H9 (cell line): ENCODE data around the gene KLHDC9. TPM values are rescaled to one million over a fixed set of nuclear protein-coding genes. Genes with fewer than 3 reads are reported as not detected.

Experiments used
- DNase-seq: peaks from one replicate; pipeline ENCODE4 v3.0.0-alpha.2; 2017
- H2AFZ ChIP-seq: one replicate; pipeline ENCODE4 v1.6.1; 2013; ENCODE audit warnings: mild to moderate bottlenecking, low read length, control low read depth, moderate library complexity
- H2AK5ac ChIP-seq: 2 replicates; pipeline ENCODE4 v1.6.1; 2013; ENCODE audit warnings: low read length, control low read depth, mixed read lengths; ENCODE audit not compliant: insufficient read length
- H2BK120ac ChIP-seq: one replicate; pipeline ENCODE4 v1.6.1; 2013; ENCODE audit warnings: low read depth, mild to moderate bottlenecking, low read length, control low read depth, inconsistent platforms; ENCODE audit not compliant: poor library complexity, severe bottlenecking
- H2BK12ac ChIP-seq: 2 replicates; pipeline ENCODE4 v1.6.1; 2013; ENCODE audit warnings: low read length, control low read depth, mixed read lengths, low read depth; ENCODE audit not compliant: insufficient read length
- H2BK15ac ChIP-seq: 2 replicates; pipeline ENCODE4 v1.6.1; 2013; ENCODE audit warnings: low read depth, low read length, control low read depth
- H2BK20ac ChIP-seq: one replicate; pipeline ENCODE4 v1.6.1; 2013; ENCODE audit warnings: low read depth, mild to moderate bottlenecking, low read length, control low read depth, inconsistent platforms; ENCODE audit not compliant: poor library complexity, severe bottlenecking
- H2BK5ac ChIP-seq: 2 replicates; pipeline ENCODE4 v1.6.1; 2013; ENCODE audit warnings: low read length, control low read depth, mixed read lengths; ENCODE audit not compliant: insufficient read length
- H3K14ac ChIP-seq: 2 replicates; pipeline ENCODE4 v1.6.1; 2013; ENCODE audit warnings: low read length, control low read depth; ENCODE audit not compliant: insufficient read depth
- H3K18ac ChIP-seq: 2 replicates; pipeline ENCODE4 v1.6.1; 2013; ENCODE audit warnings: low read depth, mild to moderate bottlenecking, mixed read lengths, low read length, control low read depth; ENCODE audit not compliant: insufficient read length
- H3K23ac ChIP-seq: 2 replicates; pipeline ENCODE4 v1.6.1; 2013; ENCODE audit warnings: low read length, control low read depth, mixed read lengths, low read depth; ENCODE audit not compliant: insufficient read length
- H3K23me2 ChIP-seq: 2 replicates; pipeline ENCODE4 v1.6.1; 2013; ENCODE audit warnings: low read depth, mild to moderate bottlenecking, mixed read lengths, low read length, control low read depth; ENCODE audit not compliant: insufficient read length, poor library complexity, severe bottlenecking
- H3K27ac ChIP-seq: 2 replicates; pipeline ENCODE4 v1.5.1; 2013; ENCODE audit warnings: low read length, control low read depth, mixed read lengths, low read depth; ENCODE audit not compliant: insufficient read length
- H3K27me3 ChIP-seq: 2 replicates; pipeline ENCODE4 v1.6.1; 2013; ENCODE audit warnings: low read length, control low read depth, inconsistent platforms; ENCODE audit not compliant: insufficient read depth
- H3K4ac ChIP-seq: 2 replicates; pipeline ENCODE4 v1.6.1; 2013; ENCODE audit warnings: low read depth, mild to moderate bottlenecking, control low read depth, inconsistent platforms, low read length, moderate library complexity
- H3K4me1 ChIP-seq: 2 replicates; pipeline ENCODE4 v1.6.1; 2013; ENCODE audit warnings: low read length, control low read depth, inconsistent platforms; ENCODE audit not compliant: insufficient read depth
- H3K4me2 ChIP-seq: 2 replicates; pipeline ENCODE4 v1.6.1; 2013; ENCODE audit warnings: low read length, control low read depth, mixed read lengths; ENCODE audit not compliant: insufficient read length, insufficient read depth
- H3K56ac ChIP-seq: 2 replicates; pipeline ENCODE4 v1.6.1; 2013; ENCODE audit warnings: low read depth, mild to moderate bottlenecking, mixed read lengths, low read length, control low read depth; ENCODE audit not compliant: insufficient read length
- H3K79me1 ChIP-seq: 2 replicates; pipeline ENCODE4 v1.6.1; 2013; ENCODE audit warnings: low read depth, mild to moderate bottlenecking, moderate library complexity, low read length, control low read depth, inconsistent platforms; ENCODE audit not compliant: insufficient read depth, poor library complexity, severe bottlenecking
- H3K79me2 ChIP-seq: 2 replicates; pipeline ENCODE4 v1.6.1; 2013; ENCODE audit warnings: low read length, control low read depth, inconsistent platforms; ENCODE audit not compliant: insufficient read depth
- H3K9ac ChIP-seq: 2 replicates; pipeline ENCODE4 v1.6.1; 2013; ENCODE audit warnings: low read length, control low read depth, mixed read lengths; ENCODE audit not compliant: insufficient read length; ENCODE audit errors: extremely low read depth
- H3K9me3 ChIP-seq: one replicate; pipeline ENCODE4 v1.6.1; 2013; ENCODE audit warnings: low read depth, low read length, inconsistent platforms; ENCODE audit not compliant: control insufficient read depth
- H3T11ph ChIP-seq: one replicate; pipeline ENCODE4 v1.6.1; 2013; ENCODE audit warnings: mild to moderate bottlenecking, low read length, control low read depth, inconsistent platforms
- H4K20me1 ChIP-seq: one replicate; pipeline ENCODE4 v1.6.1; 2013; ENCODE audit not compliant: control insufficient read depth, insufficient read length, insufficient read depth
- H4K5ac ChIP-seq: 2 replicates; pipeline ENCODE4 v1.6.1; 2013; ENCODE audit warnings: low read depth, mild to moderate bottlenecking, mixed read lengths, low read length, control low read depth; ENCODE audit not compliant: insufficient read length
- H4K8ac ChIP-seq: replicated peaks from 2 replicates; pipeline ENCODE4 v1.6.1; 2013; ENCODE audit warnings: low read length, control low read depth, mixed read lengths, low read depth; ENCODE audit not compliant: insufficient read length
- H4K91ac ChIP-seq: 2 replicates; pipeline ENCODE4 v1.6.1; 2013; ENCODE audit warnings: low read depth, mild to moderate bottlenecking, moderate library complexity, mixed read lengths, low read length, control low read depth; ENCODE audit not compliant: insufficient read length
- H3K27ac Mint-ChIP-seq, 3 experiments: 2 replicates in 2 of 3; 3 replicates in 1 of 3; pipeline ENCODE4 v1.8.0; 2020 to 2021; ENCODE audit warnings: mixed read lengths in 3 of 3, mild to moderate bottlenecking in 1 of 3, moderate library complexity in 1 of 3
- H3K27me3 Mint-ChIP-seq: 2 replicates; pipeline ENCODE4 v1.8.0; 2021; ENCODE audit warnings: low read depth, mild to moderate bottlenecking, moderate library complexity, mixed read lengths
- H3K36me3 Mint-ChIP-seq, 3 experiments: 2 replicates in 2 of 3; 3 replicates in 1 of 3; pipeline ENCODE4 v1.8.0; 2020 to 2021; ENCODE audit warnings: low read depth in 3 of 3, mixed read lengths in 3 of 3; ENCODE audit not compliant: insufficient read depth in 1 of 3
- H3K4me1 Mint-ChIP-seq, 2 experiments: 2 replicates each; pipeline ENCODE4 v1.8.0; 2020; ENCODE audit warnings: mixed read lengths in 2 of 2
- H3K4me3 Mint-ChIP-seq, 2 experiments: 2 replicates in 1 of 2; 3 replicates in 1 of 2; pipeline ENCODE4 v1.8.0; 2020 to 2021; ENCODE audit warnings: mild to moderate bottlenecking in 2 of 2, mixed read lengths in 2 of 2, moderate library complexity in 1 of 2
- H3K9me3 Mint-ChIP-seq, 2 experiments: 2 replicates in 1 of 2; 3 replicates in 1 of 2; pipeline ENCODE4 v1.8.0; 2020; ENCODE audit warnings: mild to moderate bottlenecking in 2 of 2, mixed read lengths in 2 of 2, moderate library complexity in 1 of 2
- WGBS: extraction: QIAGEN DNeasy Blood & Tissue Kit; methylation state at CpG from one replicate; pipeline ENCODE4 v1.1.7; 2013; ENCODE audit warnings: missing lambda C conversion rate, low lambda C conversion rate, mixed read lengths; ENCODE audit not compliant: insufficient read length; ENCODE audit errors: extremely low coverage; 5-methylcytosine and 5-hydroxymethylcytosine counted together
- total RNA-seq: library from RNA; stranded (reverse); gene quantifications from 2 replicates; pipeline ENCODE4 v1.2.1, GENCODE V29; 2021
- TF ChIP-seq, protein P1 (sequence below): fragments of 200-600 bp; sonication (generic); conservative IDR thresholded peaks from 3 replicates; pipeline ENCODE4 v1.8.0; 2021; ENCODE audit warnings: antibody characterized with exemption, mild to moderate bottlenecking

Gene KLHDC9
- total RNA-seq, 1 experiment from 2014 or later: 6.6 TPM

DNA sequence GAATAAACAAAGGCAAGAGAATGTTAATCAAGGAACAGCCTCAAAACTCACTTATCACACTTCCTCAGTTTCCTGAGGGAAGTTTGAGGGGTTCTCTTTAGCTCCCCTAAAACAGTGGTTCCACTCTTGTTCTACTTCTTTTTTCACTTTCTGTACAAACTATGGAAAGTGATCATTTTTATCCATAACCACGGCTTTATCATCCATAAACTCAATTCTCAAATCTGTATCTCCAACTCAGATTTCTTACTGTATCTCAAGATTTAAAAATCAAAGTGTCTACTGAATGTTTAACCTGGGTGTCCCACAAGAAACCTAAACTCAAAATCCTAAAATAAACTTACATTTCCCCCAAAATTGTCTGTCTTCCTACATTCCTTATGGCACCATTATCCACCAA lies 15.8 kb downstream of the KLHDC9 start:
- H3K36me3 Mint-ChIP-seq: peaks cover 0 to 5% (median 2%) of the 10 kb centered on the region in 3 experiments; a peak in 5 of 7 replicates

More for the DNA sequence above, 15.8 kb downstream of the KLHDC9 start:
- no CpG with 5 or more reads among the region's 1 CpG for WGBS
- H3K27ac ChIP-seq: no peak overlapping the region
- H3K4me1 ChIP-seq: peaks cover 3% of the 10 kb centered on the region; the same call in 1 of the 2 replicates
- peaks cover 10% of the 10 kb centered on the region; the same call in 1 of the 2 replicates for H3K79me2 ChIP-seq
- no peak overlapping the region; a peak in 1 of 5 replicates for H3K4me3 Mint-ChIP-seq
- H3K9me3 ChIP-seq: no peaks in the 10 kb centered on the region
- no peak overlapping the region for H3K9ac ChIP-seq
- no peak overlapping the region for H2AFZ ChIP-seq
- H4K5ac ChIP-seq: no peak overlapping the region
- no peak overlapping the region for H4K91ac ChIP-seq
- peaks cover 8% of the 10 kb centered on the region for H3K23me2 ChIP-seq
- no peak overlapping the region for H4K8ac ChIP-seq
- H3K4me1 Mint-ChIP-seq: peaks cover 12% of the 10 kb centered on the region in 2 experiments
- H2BK5ac ChIP-seq: no peak overlapping the region
- H3K18ac ChIP-seq: no peak overlapping the region
- no peak overlapping the region for H2BK20ac ChIP-seq
- no peak overlapping the region for H3K23ac ChIP-seq
- no peaks in the 10 kb centered on the region for H4K20me1 ChIP-seq
- H3K9me3 Mint-ChIP-seq: no peaks in the 10 kb centered on the region
- H3K27me3 ChIP-seq: no peaks in the 10 kb centered on the region
- no peak overlapping the region for H2BK12ac ChIP-seq
- TF ChIP-seq, protein P1, sequence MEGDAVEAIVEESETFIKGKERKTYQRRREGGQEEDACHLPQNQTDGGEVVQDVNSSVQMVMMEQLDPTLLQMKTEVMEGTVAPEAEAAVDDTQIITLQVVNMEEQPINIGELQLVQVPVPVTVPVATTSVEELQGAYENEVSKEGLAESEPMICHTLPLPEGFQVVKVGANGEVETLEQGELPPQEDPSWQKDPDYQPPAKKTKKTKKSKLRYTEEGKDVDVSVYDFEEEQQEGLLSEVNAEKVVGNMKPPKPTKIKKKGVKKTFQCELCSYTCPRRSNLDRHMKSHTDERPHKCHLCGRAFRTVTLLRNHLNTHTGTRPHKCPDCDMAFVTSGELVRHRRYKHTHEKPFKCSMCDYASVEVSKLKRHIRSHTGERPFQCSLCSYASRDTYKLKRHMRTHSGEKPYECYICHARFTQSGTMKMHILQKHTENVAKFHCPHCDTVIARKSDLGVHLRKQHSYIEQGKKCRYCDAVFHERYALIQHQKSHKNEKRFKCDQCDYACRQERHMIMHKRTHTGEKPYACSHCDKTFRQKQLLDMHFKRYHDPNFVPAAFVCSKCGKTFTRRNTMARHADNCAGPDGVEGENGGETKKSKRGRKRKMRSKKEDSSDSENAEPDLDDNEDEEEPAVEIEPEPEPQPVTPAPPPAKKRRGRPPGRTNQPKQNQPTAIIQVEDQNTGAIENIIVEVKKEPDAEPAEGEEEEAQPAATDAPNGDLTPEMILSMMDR: no peak
- H3T11ph ChIP-seq: no peak overlapping the region
- H3K14ac ChIP-seq: no peak overlapping the region
- no peak overlapping the region for H3K4ac ChIP-seq
- no peak overlapping the region for H2BK120ac ChIP-seq
- H2BK15ac ChIP-seq: no peak overlapping the region
- peaks cover 3% of the 10 kb centered on the region for H3K79me1 ChIP-seq
- H2AK5ac ChIP-seq: no peak overlapping the region
- no peak overlapping the region for H3K4me2 ChIP-seq
- no peak overlapping the region for H3K56ac ChIP-seq
- no peaks in the 10 kb centered on the region for H3K27me3 Mint-ChIP-seq
- no peak for DNase-seq
- no peak overlapping the region for H3K27ac Mint-ChIP-seq
